SIG-M5 treated with dmso at 0.1 percent for 504 hours (cell line): ENCODE data around the gene SPRR2E.
"Not testable (repeated sequence)": the region's sequence is repeated elsewhere in the genome, so short reads cannot be mapped to it uniquely, and the experiment has no call there.

ENCODE experiments used
- DNase-seq: peaks from one replicate; lab custom pipeline; 2025; ENCODE audit not compliant: unreplicated experiment; lab: John Stamatoyannopoulos, UW

Gene SPRR2E

DNA sequence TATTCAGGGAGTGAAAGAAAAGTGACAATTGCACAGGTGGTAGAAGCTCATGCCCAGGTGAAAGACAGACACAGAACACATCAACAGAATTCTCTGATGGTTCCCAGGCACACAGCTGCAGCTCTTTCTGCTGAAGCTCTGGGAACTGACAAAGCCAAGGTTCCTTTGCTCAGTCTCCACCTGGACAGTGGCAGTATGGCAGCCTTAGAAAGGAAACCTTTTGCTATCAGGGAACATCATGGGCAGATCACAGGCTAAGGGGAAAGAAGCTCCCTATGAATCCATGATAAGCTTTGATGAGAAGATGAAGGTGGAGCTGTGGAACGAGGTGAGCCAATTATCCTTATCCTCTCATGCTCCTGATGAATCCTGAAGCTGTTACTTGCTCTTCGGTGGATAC lies 24.1 kb downstream of the SPRR2E start:
- DNase-seq = no peak

GRCh38 chr1:153058826-153059784 lies 35.2 kb downstream of the SPRR2E start:
- DNase-seq = no peak

- no peak for DNase-seq
Observed at GRCh38 chr1:153058154-153058553, 36.2 kb downstream of the SPRR2E start.

DNA sequence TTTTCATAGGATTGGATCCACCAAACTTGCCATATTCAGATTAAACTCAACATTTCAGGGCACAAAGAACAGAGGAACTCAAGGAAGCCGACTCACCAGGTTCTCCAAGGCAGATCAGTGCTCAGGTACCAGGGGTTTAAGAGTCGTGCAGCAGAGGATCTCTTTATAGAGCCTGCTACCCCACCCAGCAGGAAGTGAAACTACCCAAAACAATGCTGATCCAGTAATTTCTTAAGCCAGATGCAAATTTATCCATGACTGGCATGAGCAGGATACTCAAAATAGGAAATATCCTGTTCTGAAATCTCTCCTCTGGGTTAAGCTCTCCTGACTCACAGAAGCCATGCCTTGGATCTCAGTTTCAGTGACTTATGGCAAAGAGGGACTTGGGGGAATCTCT lies 37.0 kb downstream of the SPRR2E start, which contains the start of gene SPRR2A:
SPRR2A (minus strand) TSS at position 138 of the 400 bp plus-strand sequence. CDS start 777 bp downstream, outside the sequence.
- DNase-seq = no peak

DNA sequence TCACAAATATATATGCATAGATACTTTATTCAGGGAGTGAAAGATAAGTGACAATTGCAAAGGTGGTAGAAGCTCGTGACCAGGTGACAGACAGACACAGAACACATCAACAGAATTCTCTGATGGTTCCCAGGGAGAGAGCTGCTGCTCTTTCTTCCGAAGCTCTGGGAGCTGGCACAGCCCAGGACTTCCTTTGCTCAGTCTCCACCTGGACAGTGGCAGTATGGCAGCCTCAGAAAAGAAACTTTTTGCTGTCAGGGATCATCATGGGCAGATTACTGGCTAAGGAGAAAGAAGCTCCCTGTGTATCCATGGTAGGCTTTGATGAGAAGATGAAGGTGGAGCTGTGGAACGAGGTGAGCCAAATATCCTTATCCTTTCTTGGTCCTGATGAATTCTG lies 38.2 kb downstream of the SPRR2E start:
- not testable (repeated sequence) for DNase-seq

- DNase-seq = no peak
Observed at GRCh38 chr1:153049211-153049610, 45.1 kb downstream of the SPRR2E start.
